GM21723 (cell line): ENCODE data around the gene IER3IP1.
"Not testable (repeated sequence)": the region's sequence is repeated elsewhere in the genome, so short reads cannot be mapped to it uniquely, and the experiment has no call there.

Source experiments
- ATAC-seq: cut with Tn5 transposase; IDR thresholded peaks from one replicate; pipeline ENCODE4 v1.9.1; 2021; ENCODE audit warnings: mild to moderate bottlenecking, moderate library complexity; ENCODE audit not compliant: unreplicated experiment

Gene IER3IP1, protein sequence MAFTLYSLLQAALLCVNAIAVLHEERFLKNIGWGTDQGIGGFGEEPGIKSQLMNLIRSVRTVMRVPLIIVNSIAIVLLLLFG

DNA sequence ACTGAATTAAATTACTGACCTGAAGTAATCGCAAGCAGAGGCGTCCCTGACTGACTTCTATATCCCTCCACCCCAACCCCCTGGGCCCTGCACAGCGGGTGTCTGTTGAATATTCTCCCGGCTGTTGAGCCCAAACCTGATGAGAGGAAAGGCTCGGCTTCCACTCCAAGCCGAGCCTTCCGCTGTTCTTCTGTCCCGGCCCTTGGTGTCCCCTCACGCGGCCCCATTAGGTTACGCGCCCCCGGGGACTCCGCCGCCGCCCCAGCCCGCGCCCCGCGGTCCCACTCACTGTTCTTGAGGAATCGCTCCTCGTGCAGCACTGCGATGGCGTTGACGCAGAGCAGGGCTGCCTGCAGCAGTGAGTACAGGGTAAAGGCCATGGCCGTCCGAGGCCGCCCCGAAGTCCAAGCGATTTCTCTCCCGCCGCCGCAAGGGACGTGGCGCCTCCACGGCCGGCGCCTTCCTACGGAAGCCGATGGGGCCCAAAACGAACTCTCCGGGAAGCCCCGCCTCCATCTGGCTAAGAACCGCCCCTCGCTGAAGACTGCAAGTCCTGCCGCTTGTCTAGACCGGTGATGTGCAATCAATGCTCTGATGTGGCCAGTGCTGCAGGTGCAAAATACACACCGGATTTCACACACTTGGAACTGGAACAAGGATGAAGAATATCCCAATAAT, at the start of gene IER3IP1:
Gene IER3IP1, minus strand, starts transcription at position 467 of the 678 bp plus-strand sequence. Its CDS starts 87 bp downstream, at position 380.
- ATAC-seq = peak; percentile 87

- ATAC-seq = no peak
Observed at GRCh38 chr18:47215554-47216138, 39.5 kb upstream of the IER3IP1 start.

DNA sequence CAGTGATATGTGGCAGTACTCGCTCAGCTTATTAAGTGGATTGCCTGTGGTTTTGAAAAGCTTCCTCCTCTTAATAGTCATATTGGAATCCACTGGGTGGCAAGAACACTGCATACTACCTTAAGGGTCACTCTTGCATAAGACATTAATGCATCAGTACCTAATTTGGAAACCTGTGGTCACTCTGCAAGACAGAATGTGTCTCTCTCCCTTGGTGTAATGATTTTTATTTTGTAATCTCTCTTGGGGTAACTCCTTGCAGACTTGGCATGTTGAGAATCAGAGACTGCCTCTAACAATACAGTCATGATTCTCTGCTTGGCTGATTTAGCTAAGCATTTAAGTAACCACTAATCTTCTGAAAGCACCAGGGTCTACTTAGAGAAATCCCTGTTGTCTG, 33.0 kb upstream of the IER3IP1 start:
- ATAC-seq = no peak

DNA sequence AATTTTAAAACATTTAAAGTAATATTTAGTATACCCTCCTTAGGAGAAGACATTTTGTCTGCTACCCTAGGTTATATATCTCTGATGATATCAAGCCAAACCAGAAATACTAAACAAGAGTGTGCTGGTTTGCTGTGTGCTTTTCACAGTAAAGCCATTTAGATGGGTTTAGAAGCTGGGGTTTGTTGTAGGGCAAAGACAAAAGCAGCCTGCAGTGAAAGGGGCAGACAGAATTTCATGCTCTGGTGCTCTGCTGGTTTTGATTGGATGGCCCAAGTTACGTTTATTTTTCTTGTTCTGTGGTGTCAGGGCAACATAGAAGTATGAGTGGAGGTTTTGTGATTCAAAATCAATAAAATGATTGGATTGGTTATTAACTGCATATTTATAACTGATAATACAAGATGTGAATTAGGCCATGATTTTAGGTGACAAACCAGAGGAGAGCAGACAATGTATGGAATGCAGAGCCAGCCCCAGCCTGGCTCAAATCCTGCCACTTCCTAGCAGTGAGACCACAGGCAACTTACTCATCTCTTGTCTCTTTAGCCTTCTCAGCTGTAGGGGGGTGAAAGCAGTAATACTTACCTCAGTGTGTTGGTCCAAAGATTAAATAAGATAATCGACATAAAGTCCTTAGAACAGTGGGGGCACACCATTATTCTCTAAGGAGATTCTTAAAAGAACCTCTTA, 30.9 kb upstream of the IER3IP1 start:
- ATAC-seq = no peak

DNA sequence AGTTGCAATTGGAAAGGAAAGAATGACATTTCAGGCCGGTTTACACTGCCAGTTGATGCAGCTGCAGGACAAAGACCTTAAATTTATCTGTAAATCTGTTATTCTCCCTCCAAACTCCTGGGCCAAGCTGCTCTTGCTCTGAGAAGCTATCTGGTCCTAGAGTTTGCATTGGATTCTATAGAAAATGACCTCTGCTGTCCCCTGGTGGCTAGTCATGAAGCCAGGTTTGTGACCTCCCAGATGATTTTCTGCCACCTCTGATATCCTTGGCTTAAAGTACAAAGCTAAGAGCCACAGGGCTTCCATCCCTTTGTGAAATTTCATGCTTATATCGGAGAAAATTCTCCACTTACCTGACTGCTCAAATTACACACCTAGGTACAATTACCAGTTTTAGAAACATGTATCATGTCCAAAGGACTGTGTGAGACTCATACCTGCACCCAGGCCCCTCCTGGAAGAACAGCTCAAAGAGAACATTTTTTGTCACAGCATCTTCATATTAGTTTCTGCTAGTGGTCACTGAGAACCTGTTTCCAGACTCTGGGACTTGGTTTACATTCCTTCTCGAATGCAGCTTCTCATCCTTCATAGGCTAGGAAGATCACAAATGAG, 28.9 kb upstream of the IER3IP1 start:
- no peak for ATAC-seq

GRCh38 chr18:47203626-47204464, 27.7 kb upstream of the IER3IP1 start:
- no peak for ATAC-seq

- not testable (repeated sequence) for ATAC-seq
Observed at GRCh38 chr18:47195961-47196360, 19.8 kb upstream of the IER3IP1 start.

DNA sequence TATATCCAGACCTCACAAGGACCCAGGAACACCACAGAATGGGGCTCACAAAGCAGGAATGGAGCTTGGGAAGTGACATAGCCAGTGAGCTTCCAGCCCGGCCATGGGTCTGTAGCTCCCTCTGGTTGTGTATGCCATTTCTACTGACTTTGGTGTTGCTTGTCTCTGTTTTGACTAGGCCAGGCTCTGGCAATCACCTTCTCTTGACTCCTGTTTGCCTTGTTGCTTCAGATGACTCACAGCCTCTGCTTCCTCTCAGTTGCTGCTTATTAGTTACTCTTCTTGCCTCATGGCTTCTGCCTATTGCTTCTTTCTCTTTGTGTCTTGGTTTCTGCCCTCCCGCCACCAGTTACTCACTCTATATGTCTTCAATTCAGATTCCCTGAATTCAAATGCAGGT, 15.8 kb upstream of the IER3IP1 start:
- no peak for ATAC-seq

- no peak for ATAC-seq
Observed at GRCh38 chr18:47187721-47188120, 11.6 kb upstream of the IER3IP1 start.

GRCh38 chr18:47184419-47185050, 8.4 kb upstream of the IER3IP1 start:
- no peak for ATAC-seq

DNA sequence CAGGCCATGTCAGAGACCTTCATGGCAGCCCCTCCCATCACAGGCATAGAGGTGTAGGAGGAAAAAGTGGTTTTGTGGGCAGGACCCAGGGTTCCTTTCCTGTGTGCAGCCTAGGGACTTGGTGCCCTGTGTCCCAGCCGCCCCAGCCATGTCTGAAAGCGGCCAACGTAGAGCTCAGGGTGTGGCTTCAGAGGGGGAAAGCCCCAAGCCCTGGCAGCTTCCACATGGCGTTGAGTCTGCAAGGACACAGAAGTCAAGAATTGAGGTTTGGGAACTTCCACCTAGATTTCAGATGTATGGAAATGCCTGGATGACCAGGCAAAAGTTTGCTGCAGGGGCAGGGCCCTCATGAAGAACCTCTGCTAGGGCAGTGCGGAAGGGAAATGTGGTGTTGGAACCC, 6.0 kb upstream of the IER3IP1 start:
- ATAC-seq = not testable (repeated sequence)

DNA sequence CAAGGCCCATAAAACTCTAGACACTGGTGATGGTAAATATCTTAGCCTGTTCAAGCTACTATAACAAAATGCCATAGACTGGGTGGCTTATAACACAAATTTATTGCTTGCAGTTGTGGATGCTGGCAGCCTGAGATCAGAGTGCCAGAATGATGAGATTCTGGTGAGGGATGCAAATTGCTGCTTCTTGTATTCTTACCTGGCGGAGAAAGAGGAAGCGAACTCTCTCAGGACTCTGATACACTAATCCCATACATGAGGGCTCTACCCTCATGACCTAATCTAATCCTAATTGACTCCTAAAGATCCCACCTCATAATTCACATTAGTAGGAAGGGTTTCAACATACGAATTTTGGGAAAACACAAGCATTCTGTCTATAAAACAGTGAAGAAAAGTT, 4.6 kb upstream of the IER3IP1 start:
- no peak for ATAC-seq

- ATAC-seq = no peak
Observed at GRCh38 chr18:47179520-47179919, 3.4 kb upstream of the IER3IP1 start.

GRCh38 chr18:47175283-47175897, 774 bp downstream of the IER3IP1 start:
- peak; percentile 34 for ATAC-seq

GRCh38 chr18:47174545-47175116, 1.5 kb downstream of the IER3IP1 start:
- no peak for ATAC-seq

- no peak for ATAC-seq
Observed at GRCh38 chr18:47172476-47172875, 3.7 kb downstream of the IER3IP1 start.

DNA sequence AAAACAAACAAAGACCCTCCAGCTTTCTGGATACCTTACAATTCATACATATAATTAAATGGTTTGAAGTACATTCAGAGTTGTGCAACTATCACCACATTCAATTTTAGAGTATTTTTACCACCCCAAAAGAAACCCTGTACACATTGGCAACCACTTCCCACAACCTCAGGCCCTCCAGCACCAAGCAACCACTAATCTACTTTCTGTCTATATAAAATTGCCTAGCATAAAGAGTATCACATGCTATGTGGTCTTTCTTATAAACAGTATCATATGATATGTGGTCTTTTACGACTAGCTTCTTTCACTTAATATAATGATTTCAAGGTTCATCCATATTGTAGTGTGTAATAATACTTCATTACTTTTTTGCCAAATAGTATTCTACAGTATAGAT, 7.3 kb downstream of the IER3IP1 start:
- ATAC-seq = no peak

DNA sequence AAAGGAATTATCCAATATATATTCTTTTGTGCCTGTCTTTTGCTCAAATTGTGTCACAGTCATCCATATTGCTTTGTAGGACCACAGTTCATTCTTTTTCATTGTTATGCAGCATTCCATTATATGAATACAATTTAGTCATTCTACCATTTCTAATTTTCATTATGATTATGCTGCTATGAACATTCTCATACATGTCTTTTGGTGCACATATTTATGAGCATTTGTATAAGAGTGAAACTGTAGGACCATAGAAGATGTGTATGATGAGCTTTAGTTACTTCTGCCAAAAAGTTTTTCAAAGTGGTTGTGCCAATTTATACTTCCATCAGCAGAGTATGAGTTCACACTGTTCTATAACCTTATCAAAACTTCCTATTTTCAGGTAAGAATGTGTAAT, 7.7 kb downstream of the IER3IP1 start:
- ATAC-seq = no peak

GRCh38 chr18:47166294-47166693, 9.9 kb downstream of the IER3IP1 start:
- no peak for ATAC-seq
